Measurements from ENCODE around the gene MAP2K5. TPM values are rescaled to one million over a fixed set of nuclear protein-coding genes. Genes with fewer than 3 reads are reported as not detected.
A peak's percentile ranks its signal among the peaks of the same experiment; 100 is the strongest.

Gene MAP2K5
- total RNA-seq, 1 donor from 2014 or later: 3.5 TPM

DNA sequence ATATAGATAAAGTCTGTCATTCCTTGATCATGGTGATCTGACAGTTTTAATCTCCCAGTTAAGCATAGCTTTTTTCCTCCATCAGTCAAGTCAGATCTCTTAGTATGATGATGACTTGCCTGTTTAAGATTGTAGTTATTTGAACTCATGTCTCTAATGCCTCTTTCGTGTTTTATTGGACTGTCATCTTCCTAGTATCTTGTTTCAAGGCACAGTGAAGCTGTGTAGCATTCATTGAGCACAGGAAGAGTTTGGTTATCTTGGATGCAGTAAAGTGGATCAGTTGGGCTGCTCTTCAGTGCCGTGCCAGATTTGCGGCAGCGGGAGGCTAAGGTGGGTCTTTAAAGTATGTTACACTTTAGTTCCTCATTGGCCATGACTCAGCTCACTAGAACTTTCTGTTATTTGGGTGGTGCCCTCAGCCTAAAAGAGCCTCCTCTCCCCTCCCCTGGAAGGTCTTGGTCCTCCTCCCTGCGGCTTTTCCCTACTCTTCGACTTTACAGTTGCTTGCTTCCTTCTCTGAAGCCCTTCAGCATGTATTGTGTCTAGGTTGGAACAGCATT, 237.1 kb downstream of the MAP2K5 start:
- DNase-seq (ENCODE audit: low read depth in 2 of 2): no peak

DNA sequence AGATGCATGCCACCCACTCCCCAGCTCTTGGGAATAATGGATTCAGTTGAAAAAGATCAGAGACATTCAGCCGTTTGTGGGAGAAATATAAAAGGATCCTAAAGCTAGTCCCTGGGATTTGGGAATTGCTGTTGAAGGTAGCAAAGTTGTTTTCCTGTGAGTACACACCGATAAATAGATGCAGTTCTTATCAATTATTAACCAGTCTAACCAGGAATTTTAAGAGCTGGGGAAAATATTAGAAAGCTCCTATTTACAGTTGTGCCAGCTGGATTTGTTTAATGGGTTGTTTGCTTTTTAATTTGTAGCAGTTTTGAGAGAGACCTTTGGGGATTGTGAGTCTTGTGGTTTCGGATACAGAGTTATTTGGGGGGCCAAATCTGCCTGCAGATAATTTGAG, 238.6 kb downstream of the MAP2K5 start:
- DNase-seq (ENCODE audit: low read depth in 2 of 2): no peak

DNA sequence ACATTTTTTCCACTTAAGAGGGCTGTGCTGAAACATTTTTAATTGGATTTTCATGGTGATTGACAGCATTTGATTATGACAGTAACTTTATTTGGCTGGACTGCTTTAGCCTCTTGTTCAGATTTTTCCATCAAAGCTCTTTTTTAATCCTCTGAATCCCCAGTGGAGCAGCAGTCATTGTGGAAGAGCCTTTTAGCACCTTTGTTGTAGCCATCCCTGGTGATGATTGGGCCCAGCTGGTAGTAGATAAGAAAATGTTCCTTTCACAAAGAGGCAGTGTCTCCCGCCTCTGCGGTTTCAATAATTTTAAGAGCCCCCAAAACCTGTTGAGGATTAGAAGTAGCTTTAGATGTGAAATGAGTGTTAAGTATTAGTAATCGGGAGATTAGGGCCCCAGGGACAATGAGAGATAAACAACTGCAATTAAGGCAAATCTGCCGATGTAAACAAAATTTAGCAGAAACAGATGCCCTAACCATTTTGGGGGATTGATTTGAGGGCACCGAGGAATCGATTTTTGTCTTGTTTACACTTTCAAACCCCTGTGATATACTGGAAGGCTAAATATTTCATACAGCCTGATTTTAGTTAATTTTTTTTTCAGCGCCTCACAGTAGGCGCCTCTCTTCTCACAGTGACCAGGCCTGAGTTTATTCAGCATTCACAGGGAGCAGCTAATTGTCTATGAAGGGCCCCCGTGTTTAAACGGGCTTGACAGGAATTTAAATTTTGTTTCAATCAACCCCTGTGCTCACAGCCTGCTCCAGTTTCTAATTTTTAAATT, 239.6 kb downstream of the MAP2K5 start:
- DNase-seq (ENCODE audit: low read depth in 2 of 2): no peak

DNA sequence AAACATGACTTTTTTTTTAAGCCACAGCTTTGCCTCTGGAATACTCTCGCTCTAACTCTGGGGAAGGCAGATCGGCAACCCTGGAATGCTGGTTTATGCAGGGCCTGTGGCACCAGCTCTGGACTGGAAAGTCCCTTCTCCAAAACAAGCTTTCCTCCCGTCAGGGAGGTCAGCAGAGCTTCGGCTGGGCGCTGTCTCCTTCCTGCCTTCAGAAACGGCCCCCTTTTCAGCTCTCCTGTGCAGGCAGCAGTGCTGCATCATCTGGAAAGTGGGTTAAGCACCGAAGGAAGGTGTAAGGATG, 240.1 kb downstream of the MAP2K5 start:
- DNase-seq (ENCODE audit: low read depth in 2 of 2): peak in 1 of 2 donors; percentile 9

DNA sequence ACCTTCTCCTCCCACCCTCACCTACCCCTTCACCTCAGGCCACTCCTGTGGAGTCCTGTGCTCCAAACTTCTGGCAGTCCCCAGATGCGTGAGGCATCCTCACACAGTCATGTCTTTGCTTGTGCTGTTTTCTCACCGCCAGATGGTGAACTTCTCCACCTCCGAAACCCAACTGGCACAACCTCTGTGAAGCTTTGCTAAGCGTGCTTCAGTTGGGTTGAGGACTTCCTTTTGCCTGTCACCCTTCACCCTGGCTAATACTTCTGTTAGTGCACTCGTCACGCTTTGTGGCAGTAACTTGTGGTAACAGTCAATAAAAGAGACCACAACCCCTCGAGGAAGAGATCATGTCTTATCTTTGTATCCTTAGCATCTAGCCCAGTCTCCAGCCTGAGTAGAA, 240.8 kb downstream of the MAP2K5 start:
- no peak for DNase-seq (ENCODE audit: low read depth in 2 of 2)

DNA sequence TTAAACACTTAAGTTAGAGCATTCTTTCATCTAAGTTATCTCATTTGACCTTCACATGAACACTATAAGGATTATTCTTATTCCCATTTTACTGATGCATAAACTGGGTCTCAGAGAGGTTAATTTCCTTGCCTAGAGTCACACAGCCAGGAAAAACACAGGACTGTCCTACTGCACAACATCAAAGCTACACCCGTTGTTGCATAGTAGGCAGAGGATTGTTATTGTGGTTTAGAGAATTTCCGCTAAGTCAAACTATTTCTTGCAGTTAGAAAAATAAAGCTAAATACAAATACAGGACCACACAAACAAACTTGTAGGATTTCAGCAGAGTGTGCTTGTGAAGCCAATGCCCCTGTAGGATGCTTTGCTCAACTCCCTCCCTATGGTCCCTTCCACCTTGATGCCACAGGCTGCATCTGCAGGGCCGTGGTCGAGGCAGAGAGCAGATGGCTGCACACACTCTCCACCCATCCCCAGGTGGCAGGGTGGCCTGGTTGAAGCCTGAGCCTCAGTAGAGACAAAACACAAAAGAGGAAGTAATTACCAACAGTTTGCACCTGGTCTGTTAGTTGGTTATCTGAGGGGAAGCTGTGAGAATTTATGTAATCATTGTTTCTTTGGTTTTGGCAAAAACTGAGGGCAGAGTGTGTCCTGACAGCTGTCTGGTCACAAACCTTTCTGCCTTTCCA, 241.7 kb downstream of the MAP2K5 start:
- DNase-seq (ENCODE audit: low read depth in 2 of 2): no peak

DNA sequence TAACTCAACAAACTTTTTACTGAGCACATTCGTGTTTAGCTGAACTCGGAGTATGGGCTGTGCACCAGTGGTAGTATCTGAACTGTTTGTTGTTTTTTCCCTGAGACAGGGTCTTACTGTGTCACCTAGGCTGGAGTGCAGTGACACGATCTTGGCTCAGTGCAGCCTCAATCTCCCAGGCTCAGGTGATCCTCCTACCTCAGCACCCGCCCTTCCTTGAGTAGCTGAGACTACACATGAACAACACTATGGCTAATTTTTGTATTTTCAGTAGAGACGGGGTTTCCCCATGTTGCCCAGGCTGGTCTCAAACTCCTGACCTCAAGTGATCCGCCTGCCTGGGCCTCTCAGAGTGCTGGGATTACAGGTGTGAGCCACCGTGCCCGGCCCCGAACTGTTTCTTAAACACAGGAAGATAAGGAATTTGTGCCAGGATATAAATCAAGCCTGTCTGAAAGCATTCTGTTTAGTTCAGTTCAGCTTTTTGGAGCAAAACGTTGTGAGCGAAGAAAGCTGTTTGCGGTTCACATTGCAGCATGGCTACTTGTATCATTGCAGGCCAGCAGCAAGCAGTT, 242.4 kb downstream of the MAP2K5 start:
- DNase-seq (ENCODE audit: low read depth in 2 of 2): no peak

DNA sequence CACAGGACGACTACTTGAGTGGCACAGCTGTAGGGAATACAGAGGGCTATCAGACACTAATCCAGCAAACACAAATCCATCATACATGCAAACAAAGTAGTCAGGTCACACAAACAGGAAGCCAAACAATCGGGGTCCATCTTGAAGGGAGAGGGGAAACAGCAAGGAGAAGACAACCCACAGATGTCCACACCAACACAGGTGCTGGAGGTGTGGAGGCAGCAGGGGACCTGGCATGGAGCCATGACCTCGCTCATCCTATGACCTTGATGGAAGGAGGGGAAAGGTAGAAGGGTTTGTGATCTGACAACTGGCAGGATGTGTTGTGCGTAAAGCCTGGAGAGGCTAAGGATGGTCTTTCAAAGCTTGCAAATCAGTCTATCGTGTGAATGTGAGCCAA, 242.9 kb downstream of the MAP2K5 start:
- DNase-seq (ENCODE audit: low read depth in 2 of 2): no peak

DNA sequence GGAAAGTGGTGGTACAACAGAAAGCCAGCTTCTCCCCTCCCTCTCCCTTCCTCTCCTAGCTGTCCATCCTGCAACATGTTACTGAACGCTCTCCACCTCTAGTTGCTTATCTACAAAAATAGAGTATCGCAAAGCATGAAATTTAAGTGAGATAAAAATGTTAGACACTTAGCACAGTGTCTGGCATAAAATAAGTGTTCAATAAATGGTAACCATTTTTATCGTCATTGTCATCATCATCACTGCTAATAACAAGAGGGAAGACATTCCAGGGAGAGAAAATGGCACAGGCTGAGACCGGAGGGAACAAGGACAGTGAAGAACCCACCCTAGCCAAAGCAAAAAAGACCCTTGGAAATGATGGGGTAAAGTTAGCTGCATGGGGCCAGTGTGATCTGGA, 244.1 kb downstream of the MAP2K5 start:
- DNase-seq (ENCODE audit: low read depth in 2 of 2): no peak

DNA sequence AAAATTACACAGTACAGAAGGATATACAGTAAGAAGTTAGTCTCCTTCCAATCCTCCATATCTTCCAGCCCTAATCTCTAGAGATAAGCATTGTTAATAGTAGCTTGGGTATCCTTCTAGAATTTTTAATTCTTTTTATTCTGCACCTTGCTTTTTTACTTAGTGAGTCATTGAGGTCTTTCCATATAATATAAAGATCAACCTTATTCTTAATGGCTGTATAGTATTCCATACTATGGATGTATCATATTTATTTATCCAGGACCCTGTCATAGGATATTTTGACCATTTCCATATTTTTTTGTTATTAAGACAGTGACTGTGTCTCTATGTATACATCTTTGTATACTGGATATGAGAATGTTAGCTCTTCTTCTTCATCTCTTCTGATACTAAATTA, 246.5 kb downstream of the MAP2K5 start:
- DNase-seq (ENCODE audit: low read depth in 2 of 2): no peak

DNA sequence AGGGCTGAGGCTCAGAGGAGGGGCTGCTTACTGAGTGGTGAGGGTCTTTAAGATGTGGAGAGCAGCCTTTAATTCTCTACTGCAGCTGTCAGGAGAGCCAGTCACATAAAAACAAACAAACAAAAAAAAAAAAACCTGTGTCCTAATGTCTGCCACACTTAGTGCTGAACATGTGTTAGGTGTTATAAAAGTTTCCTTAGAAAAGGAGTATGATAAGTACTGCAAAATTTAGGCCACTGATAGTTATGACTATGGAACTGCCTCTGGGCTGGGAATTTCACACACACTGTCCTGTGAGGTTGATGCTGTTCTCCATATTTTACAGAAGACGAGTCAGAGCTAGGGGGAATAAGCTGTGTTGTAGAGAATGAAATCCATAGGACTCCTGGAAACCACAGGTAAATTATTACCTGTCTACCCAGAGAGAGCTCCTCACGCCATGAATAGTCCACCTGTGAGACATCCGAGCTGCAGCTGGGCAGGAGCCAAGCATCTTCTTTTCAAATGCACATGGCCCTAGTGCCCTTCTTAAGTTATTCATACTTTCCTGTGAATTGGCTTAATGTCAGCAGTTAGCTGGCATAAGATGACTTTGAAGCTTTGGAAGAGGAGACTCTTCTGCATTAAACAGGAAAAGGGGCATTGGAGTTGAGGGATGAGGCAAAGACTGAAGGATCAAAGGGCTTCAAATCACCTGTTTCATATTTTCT, 248.3 kb downstream of the MAP2K5 start:
- DNase-seq (ENCODE audit: low read depth in 2 of 2): no peak

DNA sequence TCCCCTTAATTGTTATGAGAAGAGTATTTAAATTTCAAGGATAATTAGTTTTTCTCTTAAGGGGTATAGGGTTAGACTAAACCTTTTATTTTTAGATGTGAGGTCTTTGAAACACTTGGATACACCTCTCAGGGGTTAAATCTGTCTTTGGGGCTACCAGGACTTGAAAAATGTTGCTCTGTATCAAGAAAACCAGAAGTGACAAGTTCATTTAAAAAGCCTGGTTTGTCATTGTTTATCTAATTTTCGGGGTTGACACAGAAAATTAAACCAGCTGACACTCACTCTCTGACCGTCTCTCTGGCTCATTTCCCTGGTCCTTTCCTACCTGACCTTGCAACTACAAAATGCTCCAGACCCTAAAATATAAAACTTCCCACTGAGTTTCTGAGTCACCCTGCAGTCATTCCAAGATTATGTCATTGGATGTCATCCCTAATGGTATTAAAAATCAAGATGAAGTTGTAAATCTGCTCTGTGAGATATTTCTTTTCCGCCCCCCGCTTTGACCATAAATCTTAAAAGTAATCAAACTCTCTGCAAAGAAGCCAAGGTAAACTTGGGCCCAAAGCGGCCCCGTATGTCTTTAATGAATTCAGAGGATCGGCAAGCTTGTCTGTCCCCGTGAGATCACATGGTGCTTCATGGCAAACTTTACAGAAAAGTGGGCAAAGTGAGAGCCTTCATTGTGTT, 249.9 kb downstream of the MAP2K5 start:
- DNase-seq (ENCODE audit: low read depth in 2 of 2): no peak

DNA sequence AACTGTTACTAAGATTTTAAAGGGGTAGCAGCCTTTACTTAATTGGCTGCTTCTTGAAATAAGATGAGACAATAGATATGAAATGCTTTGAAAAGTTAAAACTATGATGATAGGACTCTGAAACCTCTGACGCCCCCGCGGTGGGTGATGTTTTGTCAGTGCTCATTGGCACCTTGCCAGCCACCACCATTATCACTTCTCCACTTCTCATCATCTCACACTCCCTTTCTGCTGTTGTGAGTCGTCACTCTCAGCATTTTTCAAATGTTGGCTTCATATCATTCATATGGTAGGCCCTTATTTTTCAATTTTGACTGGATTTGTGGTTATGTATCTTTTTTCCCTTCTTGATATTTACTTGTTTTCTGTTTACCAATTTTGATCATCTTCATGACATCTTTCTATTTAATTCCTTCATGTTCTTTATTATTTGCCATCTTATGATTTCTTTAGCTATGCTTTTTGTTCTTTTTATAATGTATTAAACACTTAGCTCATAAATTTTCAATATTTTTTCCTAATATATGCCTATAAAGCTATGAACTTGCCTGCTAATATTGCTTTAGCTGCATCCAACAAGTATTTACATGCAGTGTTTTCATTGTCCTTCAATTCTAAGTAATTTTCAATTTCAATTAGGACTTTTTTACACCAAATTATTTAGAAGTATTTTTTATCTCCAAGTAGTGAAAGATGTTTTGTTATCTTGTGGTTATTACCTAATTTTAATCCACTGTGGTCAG, 252.5 kb downstream of the MAP2K5 start:
- DNase-seq (ENCODE audit: low read depth in 2 of 2): no peak

DNA sequence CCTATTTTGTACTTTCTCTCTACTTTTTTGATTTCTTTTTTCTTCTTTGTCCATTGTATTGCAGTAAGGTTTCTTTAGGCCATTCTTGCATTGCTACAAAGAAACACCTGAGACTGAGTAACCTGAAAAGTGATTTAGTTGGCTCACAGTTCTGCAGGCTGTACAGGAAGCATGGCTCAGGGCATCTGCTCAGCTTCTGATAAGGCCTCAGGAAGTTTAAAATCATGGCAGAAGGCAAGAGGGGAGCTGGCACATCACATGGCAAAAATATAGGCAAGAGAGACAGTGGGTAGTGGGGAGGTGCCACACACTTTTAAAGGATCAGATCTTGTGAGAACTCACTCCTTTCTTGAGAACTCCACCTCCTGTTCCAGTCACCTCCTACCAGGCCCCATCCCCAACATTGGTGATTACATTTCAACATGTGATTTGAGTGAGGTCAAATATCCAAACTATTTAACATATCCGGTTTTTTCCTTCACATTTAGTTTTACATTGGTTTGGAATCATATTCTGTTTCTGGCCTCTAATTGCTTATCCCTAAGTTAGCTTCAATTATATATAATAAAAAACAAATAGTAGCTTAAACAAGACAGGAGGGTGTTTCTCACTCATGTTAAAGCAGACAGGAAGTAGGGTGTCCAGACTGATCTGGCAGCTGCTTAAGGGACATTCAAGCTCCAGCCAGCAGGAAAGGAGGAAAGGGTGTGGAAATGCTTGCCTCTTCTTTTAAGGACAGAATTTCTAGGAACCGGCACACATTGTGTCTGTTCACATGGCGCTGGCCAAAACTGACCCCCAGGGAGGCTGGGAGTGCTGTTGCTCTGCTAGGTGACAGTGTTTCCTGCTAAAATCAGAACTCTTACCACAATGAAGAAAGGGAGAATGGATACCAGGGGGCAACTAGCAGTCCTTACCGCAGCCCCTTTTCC, 254.0 kb downstream of the MAP2K5 start:
- DNase-seq (ENCODE audit: low read depth in 2 of 2): peak in 1 of 2 donors; percentile 59

DNA sequence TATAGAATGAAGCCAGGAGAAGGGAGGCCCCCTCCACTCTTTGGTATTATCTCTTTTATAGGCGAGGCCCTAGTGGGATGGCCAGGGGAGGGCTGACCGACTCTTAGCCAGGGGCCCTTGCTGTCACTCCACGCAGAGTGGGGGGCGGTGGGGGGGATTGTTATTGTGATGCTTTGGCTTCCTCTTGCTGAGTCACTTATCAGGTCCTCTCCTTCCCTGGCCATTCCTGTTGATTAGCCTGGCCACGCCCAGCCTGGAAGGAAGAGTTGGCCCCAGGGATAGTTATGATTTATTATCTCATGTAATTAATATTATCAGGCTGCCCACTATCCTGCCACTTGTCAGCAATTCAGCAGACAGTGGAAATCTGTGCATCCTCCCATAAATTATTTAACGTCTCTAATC, 257.3 kb downstream of the MAP2K5 start:
- peak in 1 of 2 donors; percentile 36 for DNase-seq (ENCODE audit: low read depth in 2 of 2)

DNA sequence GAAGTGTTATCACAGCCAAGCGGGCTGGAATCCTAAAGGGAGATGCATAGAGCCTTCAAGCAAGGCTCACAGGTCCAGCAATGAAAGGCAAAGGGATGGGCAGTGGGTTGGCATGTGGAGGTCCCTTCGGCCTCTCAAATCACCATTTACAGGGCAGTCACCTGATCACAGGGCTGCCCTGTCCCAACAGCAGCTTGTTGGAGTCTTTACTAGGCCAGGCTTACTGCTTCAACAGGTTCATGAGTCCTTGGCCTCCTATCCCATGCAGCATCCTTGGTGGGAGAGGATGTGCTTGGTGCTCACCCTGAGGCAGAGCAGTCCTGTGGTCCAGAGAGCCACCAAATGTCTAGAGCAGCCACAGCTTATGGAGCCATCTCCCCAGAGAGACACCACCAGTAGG, 258.6 kb downstream of the MAP2K5 start:
- no peak for DNase-seq (ENCODE audit: low read depth in 2 of 2)

DNA sequence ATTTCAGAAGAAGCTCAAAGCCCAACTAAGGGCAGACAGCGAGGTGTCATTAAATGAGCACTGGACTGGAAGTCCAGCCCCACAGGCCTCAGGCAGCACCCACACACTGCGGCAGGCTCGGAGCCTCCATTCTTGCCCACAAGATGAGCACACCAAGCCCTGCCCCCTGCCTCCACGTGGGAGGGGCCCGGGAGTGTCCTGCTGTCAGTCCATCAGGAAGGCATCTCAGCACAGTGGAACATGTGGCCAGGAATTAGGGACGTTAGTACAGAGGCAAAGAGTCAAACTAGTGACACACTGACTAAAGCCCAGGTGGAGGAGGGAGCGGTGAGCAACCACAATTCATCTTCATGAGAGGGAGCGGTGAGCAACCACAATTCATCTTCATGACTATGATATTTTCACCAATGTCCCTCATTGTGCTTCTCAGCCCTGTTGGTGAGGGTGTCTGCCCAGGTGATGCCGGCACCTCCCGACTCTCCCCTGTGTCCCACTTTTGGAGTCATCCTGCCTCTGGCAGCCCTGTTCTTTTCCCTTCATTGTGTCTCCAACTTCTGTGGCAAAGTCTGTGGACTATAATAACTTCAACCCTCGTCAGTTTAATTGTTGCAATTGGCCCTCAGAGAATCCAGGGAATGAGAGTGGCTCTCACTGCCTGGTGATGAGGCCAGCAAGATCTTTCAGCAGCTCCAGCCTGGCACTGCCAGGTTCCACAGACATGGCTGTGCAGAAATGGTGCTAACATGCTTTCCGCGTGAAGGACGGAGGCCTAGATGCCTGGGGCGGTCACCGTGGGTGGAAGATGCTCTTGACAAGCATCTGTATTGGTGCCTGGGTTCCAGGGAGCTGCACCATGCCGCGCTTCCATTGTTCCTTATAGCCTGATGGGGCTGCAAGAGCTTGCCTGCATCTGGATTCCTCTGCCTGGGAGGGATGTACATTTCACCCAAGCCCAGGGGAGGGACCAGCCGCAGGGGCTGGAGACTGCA, 259.7 kb downstream of the MAP2K5 start:
- DNase-seq (ENCODE audit: low read depth in 2 of 2): no peak

DNA sequence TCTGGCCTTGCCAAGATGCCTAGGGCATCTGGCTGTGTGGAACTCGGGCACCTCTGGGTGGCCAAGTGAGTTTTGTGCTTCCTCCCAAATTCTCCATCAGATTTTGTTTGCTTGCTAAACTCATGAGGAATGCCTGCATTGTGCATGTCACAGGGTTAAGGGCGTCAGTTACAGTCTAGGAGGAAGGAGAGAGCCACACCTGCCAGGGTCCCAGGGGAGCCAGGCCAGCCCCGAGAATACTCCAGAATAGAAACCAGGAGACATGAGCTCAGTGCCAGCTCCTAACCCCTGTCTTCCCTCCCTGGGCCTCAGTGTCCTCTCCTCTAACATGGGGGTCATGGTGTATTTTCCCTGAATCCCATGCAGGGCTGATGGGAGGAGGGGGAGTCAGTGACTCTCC, 260.8 kb downstream of the MAP2K5 start:
- no peak for DNase-seq (ENCODE audit: low read depth in 2 of 2)
